ENCODE measurements around the gene PXT1.
A peak's percentile ranks its signal among the peaks of the same experiment; 100 is the strongest.
"Not testable (repeated sequence)": the region's sequence is repeated elsewhere in the genome, so short reads cannot be mapped to it uniquely, and the experiment has no call there.

The PXT1 gene

DNA sequence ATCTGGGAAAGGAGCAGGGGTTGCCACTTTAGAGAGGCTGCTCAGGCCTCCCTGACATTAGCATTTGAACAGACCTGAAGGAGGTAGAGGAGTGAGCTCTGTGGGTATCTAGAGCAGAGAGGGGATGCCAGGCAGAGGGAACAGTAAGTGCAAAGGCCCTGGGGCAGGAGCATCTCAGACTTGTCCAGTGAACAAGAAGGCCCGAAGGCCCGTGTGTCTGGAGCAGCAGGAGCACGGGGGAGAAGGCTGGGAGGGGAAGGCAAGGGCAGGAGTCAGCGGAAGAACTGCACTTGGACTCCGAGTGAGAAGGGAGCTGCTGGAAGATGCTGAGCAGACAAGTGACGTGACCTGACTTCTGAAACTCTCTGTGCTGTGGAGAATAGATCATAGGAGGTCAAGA, 70.6 kb downstream of the PXT1 start:
- Mint-ChIP-seq H3K27me3 (no peaks in the 10 kb centered on the region), H3K4me3 (no peak overlapping the region), H3K27ac (no peak overlapping the region), H3K9me3 (no peaks in the 10 kb centered on the region), H3K4me1 (no peaks in the 10 kb centered on the region)
- ATAC-seq (no peak), DNase-seq (no peak)

DNA sequence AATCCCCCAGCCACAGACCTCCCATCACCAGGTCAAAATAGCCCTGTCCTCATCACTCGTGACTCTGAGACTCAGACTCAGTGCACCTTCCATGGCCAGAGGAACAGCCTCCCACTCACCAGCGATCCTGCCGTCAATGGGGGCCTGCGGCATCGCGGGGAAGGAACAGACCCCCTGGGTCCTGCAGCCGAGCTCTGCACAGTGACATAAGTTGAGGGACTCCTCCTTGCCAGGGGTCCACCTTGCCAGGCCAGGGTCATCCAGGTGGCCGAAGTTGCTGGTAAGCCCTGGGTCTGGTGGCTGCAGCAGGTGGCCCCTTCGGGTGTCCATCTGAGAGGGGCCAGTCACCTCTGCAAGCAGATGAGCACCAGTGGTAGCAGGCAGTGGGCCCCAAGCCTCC, 71.4 kb downstream of the PXT1 start:
- ATAC-seq (no peak), DNase-seq (no peak)
- no peaks in the 10 kb centered on the region for H3K27me3 Mint-ChIP-seq
- no peaks in the 10 kb centered on the region for H3K9me3 Mint-ChIP-seq
- H3K4me3 Mint-ChIP-seq = no peak overlapping the region
- peak overlapping the region in 1 of 2 donors; percentile 19 for H3K27ac Mint-ChIP-seq
- no peaks in the 10 kb centered on the region for H3K4me1 Mint-ChIP-seq

DNA sequence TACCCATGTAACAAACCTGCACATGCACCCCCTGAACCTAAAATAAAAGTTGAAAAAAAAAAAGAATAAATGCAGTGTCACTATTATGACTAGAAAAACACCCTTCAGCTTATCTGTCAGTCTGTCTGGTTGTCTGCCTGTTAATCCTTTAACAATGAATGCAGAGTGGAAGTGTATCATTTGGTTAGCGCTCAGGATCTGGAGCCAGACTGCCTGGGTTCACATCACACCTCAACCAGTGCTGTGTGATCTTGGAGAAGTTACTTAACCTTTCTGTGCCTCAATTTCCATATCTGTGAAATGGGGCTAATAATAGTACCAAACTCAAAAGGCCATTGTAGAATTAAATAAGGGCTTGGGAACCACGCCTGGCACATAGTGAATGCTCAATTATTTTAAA, 72.0 kb downstream of the PXT1 start:
- Mint-ChIP-seq H3K4me1 (no peaks in the 10 kb centered on the region), H3K9me3 (no peaks in the 10 kb centered on the region), H3K4me3 (no peak overlapping the region), H3K27me3 (no peaks in the 10 kb centered on the region), H3K27ac (peak overlapping the region in 1 of 2 donors; percentile 90)
- ATAC-seq (no peak), DNase-seq (no peak)

DNA sequence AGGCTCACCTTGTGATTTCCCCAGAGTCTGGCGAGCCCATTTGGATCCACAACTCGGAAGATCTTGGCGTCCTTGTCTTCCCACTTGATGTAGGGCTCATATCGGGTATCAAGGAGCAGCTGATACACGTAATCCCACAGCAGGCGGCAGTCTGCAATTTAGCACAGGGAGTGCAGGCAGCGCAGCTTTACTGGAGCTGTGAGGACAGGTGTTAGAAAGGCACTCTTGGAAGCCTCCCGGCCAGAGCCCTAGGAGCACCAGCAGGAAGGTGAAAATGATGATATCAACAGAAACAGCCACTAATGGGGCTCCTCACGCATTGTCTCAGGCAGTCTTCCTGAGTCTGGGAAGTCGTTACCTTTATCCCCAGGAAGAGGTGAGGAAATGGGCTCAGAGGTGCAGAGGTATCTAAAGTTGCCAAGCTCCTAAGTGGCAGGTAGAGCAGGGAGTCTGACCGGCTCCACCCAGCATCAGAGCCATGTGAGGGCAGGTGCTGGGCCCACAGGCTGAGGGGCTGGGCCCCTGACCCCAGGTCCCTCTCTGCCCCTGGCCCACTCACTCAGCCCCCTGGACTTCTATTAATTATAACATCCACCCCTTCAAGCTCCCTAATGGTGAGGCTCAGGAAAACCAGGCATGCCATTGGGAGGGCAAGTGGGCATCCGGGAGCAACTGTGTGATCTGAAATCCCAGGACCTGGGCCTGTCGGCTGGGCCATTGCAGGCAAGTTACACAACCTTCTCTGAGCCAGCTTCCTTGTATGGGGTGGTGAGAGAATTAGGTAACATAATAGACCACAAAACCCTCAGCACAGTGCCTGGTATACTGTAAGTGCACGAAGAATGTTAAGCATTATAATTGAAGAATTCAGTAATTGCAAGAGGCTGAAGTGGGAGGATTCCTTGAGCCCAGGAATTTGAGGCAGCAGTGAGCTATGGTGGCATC, 73.5 kb downstream of the PXT1 start:
- Mint-ChIP-seq H3K27ac (peak overlapping the region in 1 of 2 donors; percentile 73), H3K4me3 (no peak overlapping the region), H3K9me3 (no peaks in the 10 kb centered on the region), H3K27me3 (no peaks in the 10 kb centered on the region), H3K4me1 (peaks cover 7% of the 10 kb centered on the region)
- ATAC-seq (no peak), DNase-seq (no peak)

DNA sequence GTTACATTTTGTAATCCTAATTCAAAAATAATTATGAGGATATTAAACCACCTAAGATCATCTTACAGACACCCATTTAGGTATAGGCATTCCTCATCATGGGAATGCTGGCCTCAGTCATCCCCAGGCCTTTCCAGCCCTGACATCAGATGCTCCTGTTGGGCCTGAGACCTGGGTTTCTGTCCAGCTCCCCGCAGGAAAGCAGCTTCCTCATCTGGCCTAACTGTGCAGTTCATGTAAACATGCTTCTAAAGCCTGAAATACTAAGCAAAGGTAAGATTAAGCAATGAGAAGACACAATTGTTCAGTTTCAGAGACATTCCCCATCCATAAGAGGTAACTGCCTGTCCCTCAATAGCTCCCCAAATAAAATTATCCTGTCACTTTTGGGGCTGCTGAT, 74.2 kb downstream of the PXT1 start:
- DNase-seq (no peak), ATAC-seq (no peak)
- H3K4me1 Mint-ChIP-seq = peaks cover 7% of the 10 kb centered on the region
- H3K4me3 Mint-ChIP-seq = no peak overlapping the region
- no peak overlapping the region for H3K27ac Mint-ChIP-seq
- H3K27me3 Mint-ChIP-seq = no peaks in the 10 kb centered on the region
- H3K9me3 Mint-ChIP-seq = no peaks in the 10 kb centered on the region

DNA sequence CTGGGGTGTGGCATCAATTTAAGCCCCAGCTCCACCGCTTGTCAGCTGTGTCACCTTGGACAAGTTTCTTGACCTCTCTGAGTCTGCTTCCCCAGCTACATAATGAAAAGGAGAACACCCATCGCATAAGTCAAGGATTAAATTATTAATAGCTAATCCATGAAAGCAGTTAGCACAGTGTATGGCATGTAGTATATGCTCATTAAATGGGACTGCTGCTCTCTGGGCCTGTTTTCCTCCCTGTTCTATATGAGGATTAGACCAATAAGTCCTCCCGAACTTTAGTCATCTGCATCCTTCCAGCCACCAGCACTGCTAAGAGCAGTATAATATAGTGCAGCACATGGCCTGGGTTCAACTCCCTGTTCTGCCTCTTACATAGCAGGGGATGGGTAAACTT, 74.9 kb downstream of the PXT1 start:
- ATAC-seq (no peak), DNase-seq (no peak)
- Mint-ChIP-seq H3K9me3 (no peaks in the 10 kb centered on the region), H3K27me3 (no peaks in the 10 kb centered on the region), H3K4me1 (peaks cover 7% of the 10 kb centered on the region), H3K27ac (no peak overlapping the region), H3K4me3 (no peak overlapping the region)

DNA sequence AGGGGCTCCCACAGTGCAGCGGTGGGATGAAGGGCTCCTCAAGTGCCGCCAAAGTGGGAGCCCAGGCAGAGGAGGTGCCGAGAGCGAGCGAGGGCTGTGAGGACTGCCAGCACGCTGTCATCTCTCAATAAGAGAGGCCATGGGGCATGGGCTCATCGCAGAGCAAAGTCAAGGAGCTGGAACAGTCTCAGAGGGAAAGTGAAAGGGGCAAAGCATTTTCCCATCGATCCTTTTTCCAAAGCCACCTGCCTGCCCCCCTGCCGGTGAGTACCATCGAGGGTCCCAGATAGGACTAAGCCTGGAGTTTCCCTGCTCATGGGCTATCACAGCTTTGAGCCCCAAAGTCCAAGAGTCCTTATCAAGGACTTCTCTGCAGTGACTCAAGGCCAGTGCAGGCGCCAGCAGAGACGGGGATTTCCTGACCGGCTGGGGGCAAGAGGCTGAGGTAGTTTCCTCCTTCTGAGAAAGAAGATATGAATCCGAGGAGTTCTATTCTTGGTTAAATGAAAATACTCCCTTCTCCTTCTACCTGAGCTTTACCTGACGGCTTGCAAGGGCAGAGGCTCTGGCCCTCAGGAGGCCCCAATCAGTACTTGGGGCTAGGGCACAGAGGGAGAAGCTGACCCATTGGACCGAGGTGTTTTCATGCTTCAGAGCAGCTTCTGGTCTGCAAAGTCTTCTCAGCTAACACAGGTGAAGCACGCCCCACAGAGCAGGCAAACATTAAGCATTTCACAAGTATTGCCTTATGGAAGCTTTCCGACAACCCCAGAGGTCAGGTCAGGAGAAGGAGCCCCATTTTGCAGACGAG, 77.8 kb downstream of the PXT1 start:
- Mint-ChIP-seq H3K4me1 (peaks cover 19% of the 10 kb centered on the region), H3K4me3 (no peak overlapping the region)

DNA sequence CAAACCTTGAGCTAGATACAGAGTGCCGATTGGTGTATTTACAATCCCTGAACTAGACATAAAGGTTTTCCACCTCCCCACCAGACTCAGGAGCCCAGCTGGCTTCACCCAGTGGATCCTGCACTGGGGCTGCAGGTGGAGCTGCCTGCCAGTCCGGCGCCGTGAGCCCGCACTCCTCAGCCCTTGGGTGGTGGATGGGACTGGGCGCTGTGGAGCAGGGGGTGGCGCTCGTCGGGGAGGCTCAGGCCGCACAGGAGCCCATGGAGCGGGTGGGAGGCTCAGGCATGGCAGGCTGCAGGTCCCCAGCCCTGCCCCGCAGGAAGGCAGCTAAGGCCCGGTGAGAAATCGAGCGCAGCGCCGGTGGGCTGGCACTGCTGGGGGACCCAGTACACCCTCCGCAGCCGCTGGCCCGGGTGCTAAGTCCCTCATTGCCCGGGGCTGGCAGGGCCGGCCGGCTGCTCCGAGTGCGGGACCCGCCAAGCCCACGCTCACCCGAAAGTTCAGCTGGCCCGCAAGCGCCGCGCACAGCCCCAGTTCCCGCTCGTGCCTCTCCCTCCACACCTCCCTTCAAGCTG, 78.5 kb downstream of the PXT1 start:
- not testable (repeated sequence) for H3K27ac Mint-ChIP-seq, DNase-seq, H3K4me3 Mint-ChIP-seq, H3K9me3 Mint-ChIP-seq, ATAC-seq, H3K27me3 Mint-ChIP-seq
- peaks cover 19% of the 10 kb centered on the region for H3K4me1 Mint-ChIP-seq

More for the DNA sequence above, 77.8 kb downstream of the PXT1 start:
- ATAC-seq = peak; percentile 13
- Mint-ChIP-seq H3K9me3 (no peaks in the 10 kb centered on the region), H3K27ac (no peak overlapping the region), H3K27me3 (no peaks in the 10 kb centered on the region)
- no peak for DNase-seq

DNA sequence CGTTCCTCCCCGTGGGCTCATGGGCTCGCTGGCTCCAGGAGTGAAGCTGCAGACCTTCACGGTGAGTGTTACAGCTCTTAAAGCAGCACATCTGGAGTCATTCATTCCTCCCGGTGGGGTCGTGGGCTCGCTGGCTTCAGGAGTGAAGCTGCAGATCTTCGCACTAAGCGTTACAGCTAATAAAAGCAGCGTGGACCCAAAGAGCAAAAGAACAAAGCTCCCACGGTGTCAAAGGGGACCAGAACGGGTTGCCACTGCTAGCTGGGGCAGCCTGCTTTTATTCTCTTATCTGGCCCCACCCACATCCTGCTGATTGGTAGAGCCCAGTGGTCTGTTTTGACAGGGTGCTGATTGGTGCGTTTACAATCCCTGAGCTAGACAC, 79.3 kb downstream of the PXT1 start:
- not testable (repeated sequence) for DNase-seq, H3K9me3 Mint-ChIP-seq, H3K27ac Mint-ChIP-seq, ATAC-seq, H3K27me3 Mint-ChIP-seq, H3K4me3 Mint-ChIP-seq
- H3K4me1 Mint-ChIP-seq = peaks cover 25% of the 10 kb centered on the region

DNA sequence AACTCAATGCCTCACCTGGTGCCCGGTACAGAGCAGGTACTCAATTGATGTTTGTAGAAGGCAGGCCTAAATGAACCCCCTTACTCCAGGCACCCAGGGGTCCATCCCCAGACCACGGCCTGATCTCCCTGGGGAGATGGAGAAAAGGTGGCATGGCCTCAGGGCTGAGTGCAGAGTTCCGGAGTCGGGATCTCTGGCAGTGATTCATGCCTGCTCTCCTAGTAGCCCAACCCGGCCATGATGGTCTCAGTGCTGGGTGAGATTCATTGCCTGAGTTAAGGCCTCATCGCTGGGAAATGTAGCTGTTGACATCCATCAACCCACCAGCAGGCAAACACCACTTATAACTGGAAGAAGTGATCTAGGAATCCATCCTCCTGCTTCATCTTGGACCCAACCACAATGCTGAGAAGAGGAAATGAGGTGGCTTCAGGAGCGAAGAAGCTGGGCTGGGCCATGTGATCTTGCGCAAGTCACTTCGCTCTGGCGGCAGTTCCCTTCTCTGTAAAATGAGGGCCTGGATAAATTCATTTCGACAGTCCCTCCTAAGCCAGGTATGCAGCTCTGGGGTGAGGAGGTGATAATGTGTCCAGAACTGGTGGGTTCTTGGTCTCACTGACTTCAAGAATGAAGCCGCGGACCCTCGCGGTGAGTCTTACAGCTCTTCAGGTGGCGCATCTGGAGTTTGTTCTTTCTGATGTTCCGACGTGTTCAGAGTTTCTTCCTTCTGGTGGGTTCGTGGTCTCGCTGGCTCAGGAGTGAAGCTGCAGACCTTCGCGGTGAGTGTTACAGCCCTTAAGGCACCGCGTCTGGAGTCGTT, 79.9 kb downstream of the PXT1 start:
- no peaks in the 10 kb centered on the region for H3K9me3 Mint-ChIP-seq
- H3K4me1 Mint-ChIP-seq = peaks cover 31% of the 10 kb centered on the region
- ATAC-seq = no peak
- H3K4me3 Mint-ChIP-seq = no peak overlapping the region
- DNase-seq = no peak
- no peak overlapping the region for H3K27ac Mint-ChIP-seq
- H3K27me3 Mint-ChIP-seq = no peaks in the 10 kb centered on the region

DNA sequence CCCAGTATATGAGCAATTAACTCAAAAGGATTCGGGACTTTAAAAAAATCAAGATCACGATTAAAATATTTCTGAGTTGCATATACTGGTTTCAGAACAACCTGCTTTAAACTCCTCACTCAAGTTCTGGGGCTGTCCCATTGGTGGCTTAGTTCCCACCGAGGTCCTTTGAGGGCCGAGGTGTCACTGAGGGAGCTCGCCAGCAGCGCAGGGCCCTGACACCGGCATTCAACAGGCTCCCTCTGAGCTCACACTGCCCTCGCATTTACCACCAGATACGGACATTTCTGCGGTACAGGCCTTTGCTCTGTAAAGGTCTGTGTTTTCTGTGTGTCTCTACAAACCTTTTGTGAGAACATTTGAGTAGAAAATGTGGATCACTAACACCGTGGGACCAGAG, 81.6 kb downstream of the PXT1 start:
- no peak overlapping the region for H3K27ac Mint-ChIP-seq

DNA sequence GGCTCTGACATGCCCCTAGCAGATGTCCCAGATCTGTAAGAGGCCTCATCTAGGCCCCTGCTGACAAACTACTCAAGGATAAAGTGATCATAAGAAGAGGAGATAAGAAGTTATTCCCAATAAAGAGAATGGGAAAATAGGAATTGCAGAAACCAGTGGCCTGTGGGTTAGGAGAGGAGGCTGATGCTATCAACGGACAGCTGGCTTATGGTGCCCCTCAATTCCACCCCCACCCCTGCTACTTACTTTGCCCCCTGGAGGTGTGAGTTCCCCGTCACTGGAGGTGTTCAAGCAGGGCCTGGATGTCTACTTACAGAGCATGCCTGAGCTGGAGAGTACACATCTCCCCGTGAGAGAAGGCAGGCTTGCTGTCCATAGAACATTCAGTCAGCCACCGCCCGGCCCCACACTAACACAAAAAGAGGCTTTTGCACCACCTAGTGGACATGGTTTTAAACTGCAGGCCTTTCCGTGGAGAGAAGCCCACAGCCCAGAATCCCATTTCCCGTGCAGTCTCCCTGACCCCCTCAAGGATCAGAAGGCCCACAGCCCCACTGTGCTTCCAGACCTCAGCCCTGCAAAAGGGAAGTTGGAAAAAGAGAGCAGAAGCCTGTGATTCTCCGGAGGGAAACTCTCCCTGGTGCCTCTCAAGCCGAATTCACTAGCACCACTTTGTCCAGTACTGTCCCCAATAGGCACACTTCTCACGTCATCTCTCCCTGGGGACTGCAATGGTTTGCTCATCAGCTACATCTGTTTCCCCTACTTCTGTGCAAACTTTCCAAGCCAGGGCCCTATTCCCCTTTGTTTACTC, 82.2 kb downstream of the PXT1 start:
- peak; percentile 72 to 74 for DNase-seq
- H3K4me3 Mint-ChIP-seq = peak overlapping the region in 1 of 2 donors; percentile 41
- H3K4me1 Mint-ChIP-seq = peaks cover 51% of the 10 kb centered on the region
- H3K9me3 Mint-ChIP-seq = no peaks in the 10 kb centered on the region
- ATAC-seq = peak; percentile 75
- peaks cover 3% of the 10 kb centered on the region for H3K27me3 Mint-ChIP-seq
- H3K27ac Mint-ChIP-seq = no peak overlapping the region

More for the DNA sequence above, 81.6 kb downstream of the PXT1 start:
- ATAC-seq (no peak), DNase-seq (no peak)
- no peaks in the 10 kb centered on the region for H3K27me3 Mint-ChIP-seq
- no peaks in the 10 kb centered on the region for H3K9me3 Mint-ChIP-seq
- peaks cover 45% of the 10 kb centered on the region for H3K4me1 Mint-ChIP-seq
- H3K4me3 Mint-ChIP-seq = no peak overlapping the region

DNA sequence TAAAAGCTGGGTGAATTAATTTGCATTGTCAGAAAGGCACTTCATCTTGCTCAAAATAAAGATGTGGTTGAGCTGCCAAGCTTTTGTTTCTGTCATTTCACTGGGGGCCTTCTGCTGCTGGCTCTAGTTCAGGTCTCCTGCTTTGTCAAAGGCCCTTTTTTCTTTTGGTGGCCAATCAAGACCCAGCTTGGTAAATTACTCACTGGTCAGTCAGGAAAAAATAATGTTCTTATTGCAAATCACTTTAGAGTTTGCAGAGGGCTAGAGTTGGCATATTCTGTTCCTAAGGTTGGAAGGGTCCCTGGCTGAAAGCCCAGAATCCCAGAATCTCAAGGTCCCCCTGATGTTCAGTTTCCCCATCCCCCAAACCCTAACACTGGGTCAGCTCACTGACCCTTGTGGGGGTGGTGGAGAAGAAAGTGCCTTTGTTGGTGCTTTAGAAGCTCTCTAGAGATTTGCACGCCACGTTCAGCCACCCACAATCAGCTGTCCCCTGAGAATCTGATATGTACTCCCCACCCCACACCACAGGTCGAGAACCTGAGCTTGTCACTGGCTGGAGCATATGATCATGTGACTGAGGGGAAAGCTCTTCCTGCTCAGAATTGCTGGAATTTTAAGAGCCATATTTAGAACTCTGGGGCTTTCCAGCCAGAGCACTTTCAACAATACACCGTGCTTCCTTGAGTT, 84.3 kb downstream of the PXT1 start:
- H3K27ac Mint-ChIP-seq = no peak overlapping the region
- ATAC-seq = no peak
- DNase-seq = no peak
- peaks cover 17% of the 10 kb centered on the region for H3K27me3 Mint-ChIP-seq
- H3K9me3 Mint-ChIP-seq = peaks cover 4 to 7% of the 10 kb centered on the region in 2 donors
- H3K4me3 Mint-ChIP-seq = no peak overlapping the region
- H3K4me1 Mint-ChIP-seq = peaks cover 48% of the 10 kb centered on the region

DNA sequence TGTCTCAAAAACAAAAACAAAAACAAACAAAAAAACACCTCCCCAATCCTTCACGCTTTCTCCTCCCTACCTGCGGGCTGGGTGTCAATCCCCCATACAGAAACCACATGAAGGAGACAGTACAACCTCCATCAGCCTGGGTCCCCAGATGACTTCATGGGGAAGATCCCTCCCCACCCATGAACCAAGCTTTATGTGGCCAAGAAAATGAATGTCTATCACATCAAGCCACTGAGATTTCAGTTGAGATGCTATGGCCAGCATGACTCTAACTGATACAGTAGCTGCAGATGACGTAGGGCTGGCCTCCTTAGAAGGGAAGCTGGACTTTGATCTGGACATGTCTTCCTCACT, 84.8 kb downstream of the PXT1 start:
- ATAC-seq = peak; percentile 88
- H3K27ac Mint-ChIP-seq = no peak overlapping the region

More for the DNA sequence above, 84.8 kb downstream of the PXT1 start:
- peaks cover 48% of the 10 kb centered on the region for H3K4me1 Mint-ChIP-seq
- peak in 1 of 2 donors; percentile 72 for DNase-seq
- peaks cover 18% of the 10 kb centered on the region for H3K27me3 Mint-ChIP-seq
- peaks cover 4 to 7% of the 10 kb centered on the region in 2 donors for H3K9me3 Mint-ChIP-seq
- H3K4me3 Mint-ChIP-seq = no peak overlapping the region

Measured in stimulated activated naive CD8-positive, alpha-beta T cell treated with anti-CD3 and anti-CD28 coated beads, Interleukin-15, amount 100 ng/mL, for 72 hours (primary cell).